RPMI8226 (cell line): ENCODE results near the gene LMF2.
"Not testable (repeated sequence)": the region's sequence is repeated elsewhere in the genome, so short reads cannot be mapped to it uniquely, and the experiment has no call there.

Source experiments
- DNase-seq: peaks from one replicate; pipeline ENCODE4 v3.0.0-alpha.2; 2015

Gene LMF2, protein sequence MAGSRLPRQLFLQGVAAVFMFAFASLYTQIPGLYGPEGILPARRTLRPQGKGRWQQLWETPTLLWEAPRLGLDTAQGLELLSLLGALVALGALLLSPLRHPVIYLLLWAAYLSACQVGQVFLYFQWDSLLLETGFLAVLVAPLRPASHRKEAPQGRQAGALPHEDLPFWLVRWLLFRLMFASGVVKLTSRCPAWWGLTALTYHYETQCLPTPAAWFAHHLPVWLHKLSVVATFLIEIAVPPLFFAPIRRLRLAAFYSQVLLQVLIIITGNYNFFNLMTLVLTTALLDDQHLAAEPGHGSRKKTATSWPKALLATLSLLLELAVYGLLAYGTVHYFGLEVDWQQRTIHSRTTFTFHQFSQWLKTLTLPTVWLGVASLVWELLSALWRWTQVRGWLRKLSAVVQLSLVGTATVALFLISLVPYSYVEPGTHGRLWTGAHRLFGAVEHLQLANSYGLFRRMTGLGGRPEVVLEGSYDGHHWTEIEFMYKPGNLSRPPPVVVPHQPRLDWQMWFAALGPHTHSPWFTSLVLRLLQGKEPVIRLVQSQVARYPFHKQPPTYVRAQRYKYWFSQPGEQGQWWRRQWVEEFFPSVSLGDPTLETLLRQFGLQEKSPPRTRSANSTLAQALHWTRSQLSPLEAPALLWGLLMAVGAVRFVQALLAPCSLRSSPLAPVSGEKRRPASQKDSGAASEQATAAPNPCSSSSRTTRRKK

DNA sequence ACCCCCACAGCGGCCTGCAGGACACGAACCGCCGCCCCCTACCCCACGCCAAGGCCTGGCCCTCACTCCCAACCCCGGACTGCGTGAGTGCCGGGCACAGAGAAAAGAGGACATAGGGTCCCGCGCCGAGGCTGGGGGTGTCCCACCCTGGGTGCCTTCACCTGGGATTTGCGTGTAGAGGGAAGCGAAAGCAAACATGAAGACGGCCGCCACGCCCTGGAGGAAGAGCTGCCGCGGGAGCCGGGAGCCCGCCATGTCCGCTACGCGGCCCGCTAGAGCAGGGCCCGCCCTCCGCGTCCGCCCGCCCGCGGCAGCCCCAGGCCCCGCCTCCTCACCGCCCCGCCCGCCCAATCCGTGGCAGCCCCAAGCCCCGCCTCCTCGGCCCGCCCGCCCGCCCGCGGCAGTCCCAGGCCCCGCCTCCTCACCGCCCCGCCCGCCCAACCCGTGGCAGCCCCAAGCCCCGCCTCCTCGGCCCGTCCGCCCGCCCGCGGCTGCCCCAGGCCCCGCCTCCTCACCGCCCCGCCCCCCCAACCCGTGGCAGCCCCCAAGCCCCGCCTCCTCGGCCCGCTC lies at the start of gene LMF2:
Gene LMF2 (minus strand): TSS at position 282 of the 570 bp plus-strand sequence. CDS start 27 bp downstream, at position 255.
- DNase-seq = no peak

DNA sequence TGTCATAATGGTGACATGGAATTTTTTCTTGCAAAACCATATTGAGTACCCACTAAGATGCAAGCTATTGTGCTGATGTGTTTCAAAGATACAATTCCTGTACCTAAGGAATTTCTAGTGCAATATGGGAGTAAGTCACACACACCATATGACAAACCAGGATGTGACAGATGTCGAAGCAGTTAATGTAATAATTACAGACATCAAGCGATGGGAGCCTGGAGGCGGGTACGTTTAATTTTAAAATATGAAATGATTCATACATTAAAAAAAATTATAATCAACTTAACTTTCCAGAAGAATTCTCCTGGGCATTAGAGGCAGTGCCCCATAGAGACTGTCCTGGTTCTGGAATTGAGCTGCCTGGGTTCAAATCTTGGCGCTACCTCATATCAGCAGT lies 49.2 kb upstream of the LMF2 start:
- no peak for DNase-seq

DNA sequence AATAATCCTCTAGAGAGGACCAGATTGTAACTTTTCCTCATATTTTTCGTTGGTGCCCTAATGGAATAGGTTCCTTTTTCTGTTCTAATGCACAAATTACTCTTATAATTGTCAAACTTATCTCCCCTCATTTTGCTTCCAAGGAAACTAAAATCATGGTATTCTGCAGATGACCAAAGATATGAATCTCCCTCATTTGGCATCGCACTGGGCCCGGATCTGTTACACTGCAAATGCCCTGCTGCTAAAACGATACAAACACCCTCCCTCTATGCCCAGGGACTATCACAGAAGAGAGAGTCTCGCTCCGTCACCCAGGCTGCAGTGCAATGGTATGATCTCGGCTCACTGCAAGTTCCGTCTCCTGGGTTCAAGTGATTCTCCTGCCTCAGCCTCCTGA lies 45.8 kb upstream of the LMF2 start:
- DNase-seq = no peak

GRCh38 chr22:50551160-50551752 lies 43.8 kb upstream of the LMF2 start:
- DNase-seq = no peak

DNA sequence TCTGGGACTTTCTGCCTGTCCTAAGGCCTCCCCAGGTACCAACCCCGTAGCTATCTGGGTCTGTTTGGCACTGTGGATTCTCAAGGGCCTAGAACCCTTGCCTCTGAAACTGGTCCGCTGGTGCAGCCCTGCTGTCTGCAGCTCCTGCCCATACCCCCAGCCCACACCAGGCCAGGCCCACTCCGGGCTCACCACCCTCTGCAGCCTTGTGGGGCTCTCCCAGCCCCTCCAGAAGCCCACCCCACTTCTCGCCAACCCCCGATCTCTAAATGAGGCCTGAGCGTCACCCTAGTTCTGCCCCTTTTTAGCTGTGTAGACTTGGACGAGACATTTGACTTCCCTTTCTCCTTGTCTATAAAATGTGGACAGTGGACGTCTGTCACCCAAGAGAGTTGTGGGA lies 42.9 kb upstream of the LMF2 start:
- DNase-seq = no peak

DNA sequence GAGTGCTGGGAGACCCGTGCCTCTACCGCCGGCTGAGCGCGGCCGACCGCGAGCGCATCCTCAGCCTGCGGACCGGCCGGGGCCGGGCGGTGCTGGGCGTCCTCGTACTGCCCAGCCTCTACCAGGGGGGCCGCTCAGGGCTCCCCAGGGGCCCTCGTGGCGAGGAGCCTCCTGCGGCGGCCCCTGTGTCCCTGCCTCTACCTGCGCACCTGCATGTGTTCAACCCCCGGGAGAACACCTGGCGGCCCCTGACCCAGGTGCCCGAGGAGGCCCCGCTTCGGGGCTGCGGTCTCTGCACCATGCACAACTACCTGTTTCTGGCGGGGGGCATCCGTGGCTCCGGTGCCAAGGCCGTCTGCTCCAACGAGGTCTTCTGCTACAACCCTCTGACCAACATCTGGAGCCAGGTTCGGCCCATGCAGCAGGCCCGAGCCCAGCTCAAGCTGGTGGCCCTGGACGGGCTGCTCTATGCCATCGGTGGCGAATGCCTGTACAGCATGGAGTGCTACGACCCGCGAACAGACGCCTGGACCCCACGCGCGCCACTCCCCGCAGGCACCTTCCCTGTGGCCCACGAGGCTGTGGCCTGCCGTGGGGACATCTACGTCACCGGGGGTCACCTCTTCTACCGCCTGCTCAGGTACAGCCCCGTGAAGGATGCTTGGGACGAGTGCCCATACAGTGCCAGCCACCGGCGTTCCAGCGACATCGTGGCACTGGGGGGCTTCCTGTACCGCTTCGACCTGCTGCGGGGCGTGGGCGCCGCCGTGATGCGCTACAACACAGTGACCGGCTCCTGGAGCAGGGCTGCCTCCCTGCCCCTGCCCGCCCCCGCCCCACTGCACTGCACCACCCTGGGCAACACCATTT lies 41.7 kb upstream of the LMF2 start:
- DNase-seq = no peak

DNA sequence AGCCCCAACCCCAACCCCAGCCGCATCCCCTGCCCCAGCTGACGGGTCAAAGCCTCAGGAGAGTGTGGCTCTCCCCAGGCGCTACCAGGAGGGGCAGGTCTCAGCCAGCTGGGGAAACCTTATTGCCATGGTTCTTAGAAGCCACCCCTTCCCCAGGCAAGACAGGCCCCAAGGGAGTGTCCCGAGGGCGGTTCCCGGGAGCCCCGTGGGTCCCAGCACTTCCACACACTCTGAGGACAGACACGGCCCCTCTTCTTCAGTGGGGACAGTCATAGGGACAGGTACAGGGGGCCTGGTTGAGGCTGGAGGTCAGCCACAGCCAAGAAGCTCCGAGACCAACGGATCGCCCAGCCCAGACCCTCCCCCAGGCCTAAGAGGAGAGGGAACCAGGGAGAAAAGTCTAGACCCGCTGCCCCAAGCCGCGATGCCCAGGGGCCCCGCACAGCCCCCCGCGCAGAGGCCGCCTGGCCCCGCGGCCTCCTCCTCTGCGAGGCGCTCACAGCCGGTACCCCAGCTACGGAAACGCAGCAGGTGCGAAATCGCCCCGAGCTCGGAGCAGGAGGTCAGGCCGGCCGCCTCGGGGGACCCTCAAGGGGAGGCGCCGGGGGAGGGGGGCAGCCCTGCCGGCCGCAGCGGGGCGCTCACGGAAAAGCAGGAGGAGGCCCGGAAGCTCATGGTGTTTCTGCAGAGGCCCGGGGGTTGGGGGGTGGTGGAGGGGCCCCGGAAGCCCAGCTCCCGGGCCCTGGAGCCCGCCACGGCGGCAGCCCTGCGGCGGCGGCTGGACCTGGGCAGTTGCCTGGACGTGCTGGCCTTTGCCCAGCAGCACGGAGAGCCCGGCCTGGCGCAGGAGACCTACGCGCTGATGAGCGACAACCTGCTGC lies 40.8 kb upstream of the LMF2 start:
- DNase-seq = no peak

- DNase-seq = no peak
Measured at GRCh38 chr22:50547263-50547985, 39.9 kb upstream of the LMF2 start.

GRCh38 chr22:50546326-50547262 lies 39.1 kb upstream of the LMF2 start:
- no peak for DNase-seq

- DNase-seq = no peak
Measured at GRCh38 chr22:50545522-50546325, 38.2 kb upstream of the LMF2 start, which contains the start of gene KLHDC7B. KLHDC7B (plus strand) TSS chr22:50545899; CDS start chr22:50546244, 345 bp downstream.

- peak; percentile 20 for DNase-seq
Measured at GRCh38 chr22:50544746-50545253, 37.3 kb upstream of the LMF2 start.

DNA sequence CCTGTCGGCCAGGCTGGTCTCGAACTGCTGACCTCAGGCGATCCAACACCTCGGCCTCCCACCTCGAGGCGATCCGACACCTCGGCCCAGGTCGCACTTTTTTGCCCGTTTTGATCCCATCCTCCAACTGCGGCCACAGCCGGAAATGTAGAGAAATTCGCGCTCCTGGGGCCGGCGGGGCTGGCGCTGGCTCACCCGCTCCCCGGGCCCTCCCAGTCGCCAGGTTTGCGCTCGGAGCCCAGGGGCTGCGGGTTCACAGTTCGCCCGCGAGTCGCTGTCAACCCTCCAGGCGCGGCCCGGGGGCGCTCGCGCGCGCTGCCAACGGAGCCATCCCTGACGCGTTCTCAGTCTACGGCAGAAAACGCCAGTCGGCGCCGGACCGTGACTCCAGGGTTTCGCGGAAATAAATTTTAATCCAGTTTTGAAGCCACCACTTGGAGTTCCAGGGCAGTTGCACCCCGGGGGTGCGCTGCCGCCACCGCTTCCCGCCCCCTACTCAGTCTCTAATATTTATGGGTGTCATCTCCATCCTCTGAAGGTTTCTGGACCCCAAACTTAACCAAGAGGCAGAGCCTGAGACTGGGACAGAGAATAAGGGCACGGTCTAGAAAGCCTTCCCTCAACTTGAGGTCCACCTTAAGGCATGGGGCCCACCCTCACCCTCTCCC lies 36.7 kb upstream of the LMF2 start:
- DNase-seq = peak; percentile 92

DNA sequence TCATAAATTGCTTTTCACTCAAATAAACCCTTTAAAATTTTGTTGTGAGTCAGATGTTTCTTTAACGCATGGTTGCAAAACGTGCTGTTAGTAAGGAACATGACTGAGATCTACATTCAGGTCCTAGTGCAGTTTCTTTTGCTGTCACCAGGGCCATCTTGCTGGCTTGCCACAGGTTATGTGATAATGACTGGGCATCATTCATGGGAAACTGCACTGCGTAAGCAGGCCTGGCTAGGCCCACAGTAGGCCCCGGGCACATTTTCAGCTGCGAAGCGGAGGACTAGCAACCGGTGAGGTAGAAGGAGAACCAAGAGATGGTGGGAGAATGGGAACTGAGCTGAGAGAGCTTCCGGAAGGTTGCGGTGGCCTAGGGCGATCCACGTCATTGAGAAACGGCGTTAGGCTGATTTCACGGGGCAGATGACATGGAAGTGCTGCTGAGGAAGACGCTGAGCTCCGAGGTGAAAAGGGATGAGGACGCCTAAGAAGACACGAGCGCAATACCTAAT lies 35.0 kb upstream of the LMF2 start:
- DNase-seq = no peak

GRCh38 chr22:50541667-50542026 lies 34.1 kb upstream of the LMF2 start:
- not testable (repeated sequence) for DNase-seq

DNA sequence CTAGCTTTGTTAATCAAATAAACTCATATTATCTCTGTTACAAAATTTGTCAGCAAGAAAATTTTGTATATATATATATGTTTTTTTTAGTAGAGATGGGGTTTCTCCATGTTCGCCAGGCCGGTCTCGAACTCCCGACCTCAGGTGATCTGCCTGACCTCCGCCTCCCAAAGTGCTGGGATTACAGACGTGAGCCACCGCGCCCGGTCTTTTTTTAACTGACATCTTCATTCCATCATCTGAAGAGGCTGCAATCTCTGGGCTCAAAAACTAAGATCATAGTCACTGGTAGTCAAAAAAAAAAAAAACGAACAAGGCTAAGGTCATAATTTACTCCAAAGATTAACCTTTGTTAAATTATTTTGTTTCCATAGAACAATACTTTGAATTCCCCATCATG lies 32.9 kb upstream of the LMF2 start:
- no peak for DNase-seq

- no peak for DNase-seq
Measured at GRCh38 chr22:50537765-50538164, 30.3 kb upstream of the LMF2 start.

- peak; percentile 95 for DNase-seq
Measured at GRCh38 chr22:50536226-50536625, 28.7 kb upstream of the LMF2 start.

GRCh38 chr22:50535113-50535512 lies 27.6 kb upstream of the LMF2 start:
- DNase-seq = no peak
